SU-DHL-6 (cell line): ENCODE data around the gene FGA.

Source experiments
- EZH2phosphoT487 ChIP-seq: fragments of 200-600 bp; sonication (generic), shearing (Covaris generic); conservative IDR thresholded peaks from 2 replicates; pipeline ENCODE4 v1.6.1; 2018; ENCODE audit warnings: mild to moderate bottlenecking, antibody characterized with exemption, low read length, moderate library complexity, mixed read lengths
- TF ChIP-seq, protein P1 (sequence below): fragments of 200-600 bp; sonication (generic); IDR thresholded peaks from one replicate; pipeline ENCODE4 v1.5.1; 2017; ENCODE audit warnings: antibody characterized with exemption, mild to moderate bottlenecking, low read length, moderate library complexity; ENCODE audit not compliant: insufficient read depth, poor library complexity, severe bottlenecking

DNA sequence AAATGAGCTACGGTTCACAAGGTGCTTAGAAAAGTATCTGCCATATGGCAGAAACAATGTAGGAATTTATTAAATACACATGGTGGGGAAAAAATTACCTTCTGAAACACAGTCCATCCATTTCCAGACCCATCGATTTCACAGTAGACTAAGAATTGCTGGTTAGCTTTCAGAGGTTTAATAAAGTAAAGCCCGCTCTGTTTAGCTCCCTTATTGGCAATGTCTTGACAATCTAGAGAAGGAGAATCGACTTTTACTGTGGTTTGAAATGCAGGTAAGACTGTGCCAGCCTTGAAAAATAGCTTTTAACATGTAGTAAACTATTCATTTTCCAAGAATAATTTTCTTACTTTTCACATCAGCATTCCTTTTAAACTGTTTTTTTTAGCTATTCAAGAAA is 19.0 kb upstream of the FGA start:
- TF ChIP-seq, protein P1, sequence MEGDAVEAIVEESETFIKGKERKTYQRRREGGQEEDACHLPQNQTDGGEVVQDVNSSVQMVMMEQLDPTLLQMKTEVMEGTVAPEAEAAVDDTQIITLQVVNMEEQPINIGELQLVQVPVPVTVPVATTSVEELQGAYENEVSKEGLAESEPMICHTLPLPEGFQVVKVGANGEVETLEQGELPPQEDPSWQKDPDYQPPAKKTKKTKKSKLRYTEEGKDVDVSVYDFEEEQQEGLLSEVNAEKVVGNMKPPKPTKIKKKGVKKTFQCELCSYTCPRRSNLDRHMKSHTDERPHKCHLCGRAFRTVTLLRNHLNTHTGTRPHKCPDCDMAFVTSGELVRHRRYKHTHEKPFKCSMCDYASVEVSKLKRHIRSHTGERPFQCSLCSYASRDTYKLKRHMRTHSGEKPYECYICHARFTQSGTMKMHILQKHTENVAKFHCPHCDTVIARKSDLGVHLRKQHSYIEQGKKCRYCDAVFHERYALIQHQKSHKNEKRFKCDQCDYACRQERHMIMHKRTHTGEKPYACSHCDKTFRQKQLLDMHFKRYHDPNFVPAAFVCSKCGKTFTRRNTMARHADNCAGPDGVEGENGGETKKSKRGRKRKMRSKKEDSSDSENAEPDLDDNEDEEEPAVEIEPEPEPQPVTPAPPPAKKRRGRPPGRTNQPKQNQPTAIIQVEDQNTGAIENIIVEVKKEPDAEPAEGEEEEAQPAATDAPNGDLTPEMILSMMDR: no peak
- no peak for TF ChIP-seq EZH2phosphoT487
